ENCODE measurements around the gene CACNB3.

Gene CACNB3

GRCh38 chr12:48863291-48863690 lies 45.0 kb downstream of the CACNB3 start:
- no peak overlapping the region for H4K5ac ChIP-seq (ENCODE audit: low read length)
- H3K27ac ChIP-seq (ENCODE audit: low read depth, low read length): no peak overlapping the region
- no peaks in the 10 kb centered on the region for H3K79me1 ChIP-seq (ENCODE audit: low read length)
- no peak overlapping the region for H3K18ac ChIP-seq (ENCODE audit: low read length)
- H3K4me1 ChIP-seq (ENCODE audit: control insufficient read depth, low read depth, low read length): no peaks in the 10 kb centered on the region
- H2BK120ac ChIP-seq (ENCODE audit: low read depth, low read length): no peak overlapping the region
- no peak overlapping the region for H3K56ac ChIP-seq (ENCODE audit: low read length)
- no peak overlapping the region for H3K4ac ChIP-seq (ENCODE audit: low read depth, low read length)
- H2BK5ac ChIP-seq (ENCODE audit: low read length): no peak overlapping the region
- H3K4me3 ChIP-seq (ENCODE audit: low read length): no peak overlapping the region
- no peak overlapping the region for H2BK15ac ChIP-seq (replicated peaks; ENCODE audit: low read depth)
- H3K27me3 ChIP-seq (ENCODE audit: insufficient read depth, low read length, poor library complexity): no peaks in the 10 kb centered on the region
- H3K36me3 ChIP-seq (ENCODE audit: control insufficient read depth, insufficient read depth, low read length): no peaks in the 10 kb centered on the region
- H3K9ac ChIP-seq (ENCODE audit: low read length): no peak overlapping the region
- no peak overlapping the region for H3K23ac ChIP-seq (ENCODE audit: low read length)
- no peak overlapping the region for H2AK5ac ChIP-seq (ENCODE audit: low read length)
- H4K8ac ChIP-seq (ENCODE audit: low read depth, low read length): no peak overlapping the region
- H3K4me2 ChIP-seq (ENCODE audit: low read length): no peak overlapping the region
- no peak for DNase-seq
- H3K79me2 ChIP-seq (ENCODE audit: control insufficient read depth, insufficient read depth, low read length): no peaks in the 10 kb centered on the region
- no CpG with 5 or more reads among the region's 4 CpGs for WGBS (ENCODE audit: extremely low coverage, insufficient coverage, low lambda C conversion rate)

DNA sequence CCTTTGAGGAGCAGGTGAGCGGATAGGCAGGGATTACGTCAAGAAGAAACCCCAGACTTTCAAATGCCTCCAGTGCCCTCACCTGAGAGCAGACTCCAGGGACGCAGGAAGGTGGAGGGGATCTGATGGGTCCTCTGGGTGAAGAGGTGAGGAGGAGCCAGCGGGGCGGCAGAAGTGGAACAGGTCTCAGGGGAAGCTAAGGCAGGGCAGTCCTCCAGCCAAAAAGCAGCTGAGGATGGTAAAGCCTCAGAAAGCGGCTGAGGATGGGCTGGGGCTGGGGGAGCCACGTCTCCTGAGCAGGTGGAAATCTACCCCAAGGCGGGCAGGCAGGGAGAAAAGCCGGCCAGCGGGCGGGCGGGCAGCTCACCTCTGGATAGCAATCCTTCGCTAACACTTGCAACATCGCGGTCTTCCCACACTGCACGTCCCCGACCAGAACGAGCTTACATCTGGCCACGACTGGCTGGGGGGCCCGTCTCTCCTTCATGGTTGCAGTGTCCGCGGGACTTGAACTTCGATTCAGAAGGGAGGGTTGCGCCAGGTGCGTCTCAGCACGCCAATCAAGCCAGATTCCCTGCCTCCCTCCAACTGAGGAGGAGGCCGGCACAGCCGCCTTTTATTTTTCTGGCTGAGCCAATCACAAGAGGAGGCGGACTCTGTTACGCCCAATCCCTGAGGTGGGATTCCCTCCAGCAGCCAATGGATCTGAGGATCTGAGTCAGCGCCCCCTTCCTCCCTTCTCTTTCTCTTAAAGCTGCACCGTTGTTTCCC lies 47.2 kb downstream of the CACNB3 start, which contains the start of gene RND1:
Gene RND1, minus strand, starts transcription at position 590 of the 771 bp plus-strand sequence. Its CDS starts 103 bp downstream, at position 487.
- Histone ChIP-seq H2BK120ac (ENCODE audit: low read depth, low read length) (no peak within 1 kb of the TSS), H3K9ac (ENCODE audit: low read length) (peak within 1 kb of the TSS; percentile 56), H3K18ac (ENCODE audit: low read length) (no peak within 1 kb of the TSS), H3K4ac (ENCODE audit: low read depth, low read length) (no peak within 1 kb of the TSS), H4K8ac (ENCODE audit: low read depth, low read length) (no peak within 1 kb of the TSS), H2AK5ac (ENCODE audit: low read length) (no peak within 1 kb of the TSS), H3K56ac (ENCODE audit: low read length) (peak within 1 kb of the TSS; percentile 71), H4K5ac (ENCODE audit: low read length) (no peak within 1 kb of the TSS), H3K79me2 (ENCODE audit: control insufficient read depth, insufficient read depth, low read length) (no peaks in the 10 kb centered on the region), H2BK5ac (ENCODE audit: low read length) (no peak within 1 kb of the TSS), H3K36me3 (ENCODE audit: control insufficient read depth, insufficient read depth, low read length) (no peaks in the 10 kb centered on the region), H3K79me1 (ENCODE audit: low read length) (no peaks in the 10 kb centered on the region), H3K27ac (ENCODE audit: low read depth, low read length) (no peak within 1 kb of the TSS), H3K4me1 (ENCODE audit: control insufficient read depth, low read depth, low read length) (no peaks in the 10 kb centered on the region), H3K4me3 (ENCODE audit: low read length) (peak within 1 kb of the TSS; percentile 47), H3K4me2 (ENCODE audit: low read length) (peak within 1 kb of the TSS; percentile 73), H3K23ac (ENCODE audit: low read length) (no peak within 1 kb of the TSS), H2BK15ac (replicated peaks; ENCODE audit: low read depth) (no peak within 1 kb of the TSS), H3K27me3 (ENCODE audit: insufficient read depth, low read length, poor library complexity) (no peaks in the 10 kb centered on the region)
- DNase-seq: peak; percentile 97
- WGBS (ENCODE audit: extremely low coverage, insufficient coverage, low lambda C conversion rate): no CpG with 5 or more reads among the region's 32 CpGs

GRCh38 chr12:48866052-48866711 lies 47.9 kb downstream of the CACNB3 start:
- no peaks in the 10 kb centered on the region for H3K4me1 ChIP-seq (ENCODE audit: control insufficient read depth, low read depth, low read length)
- H3K36me3 ChIP-seq (ENCODE audit: control insufficient read depth, insufficient read depth, low read length): no peaks in the 10 kb centered on the region
- H2BK120ac ChIP-seq (ENCODE audit: low read depth, low read length): no peak overlapping the region
- no peaks in the 10 kb centered on the region for H3K79me1 ChIP-seq (ENCODE audit: low read length)
- H3K56ac ChIP-seq (ENCODE audit: low read length): peak overlapping the region; percentile 25
- no peak overlapping the region for H3K9ac ChIP-seq (ENCODE audit: low read length)
- no peak for DNase-seq
- no peak overlapping the region for H2BK5ac ChIP-seq (ENCODE audit: low read length)
- H4K5ac ChIP-seq (ENCODE audit: low read length): no peak overlapping the region
- H3K18ac ChIP-seq (ENCODE audit: low read length): no peak overlapping the region
- peak overlapping the region; percentile 21 for H3K4me2 ChIP-seq (ENCODE audit: low read length)
- H3K4me3 ChIP-seq (ENCODE audit: low read length): no peak overlapping the region
- no peak overlapping the region for H3K23ac ChIP-seq (ENCODE audit: low read length)
- H3K79me2 ChIP-seq (ENCODE audit: control insufficient read depth, insufficient read depth, low read length): no peaks in the 10 kb centered on the region
- no peak overlapping the region for H2AK5ac ChIP-seq (ENCODE audit: low read length)
- WGBS (ENCODE audit: extremely low coverage, insufficient coverage, low lambda C conversion rate): no CpG with 5 or more reads among the region's 6 CpGs
- H3K27ac ChIP-seq (ENCODE audit: low read depth, low read length): no peak overlapping the region
- no peaks in the 10 kb centered on the region for H3K27me3 ChIP-seq (ENCODE audit: insufficient read depth, low read length, poor library complexity)
- H4K8ac ChIP-seq (ENCODE audit: low read depth, low read length): no peak overlapping the region
- H3K4ac ChIP-seq (ENCODE audit: low read depth, low read length): no peak overlapping the region
- no peak overlapping the region for H2BK15ac ChIP-seq (replicated peaks; ENCODE audit: low read depth)

DNA sequence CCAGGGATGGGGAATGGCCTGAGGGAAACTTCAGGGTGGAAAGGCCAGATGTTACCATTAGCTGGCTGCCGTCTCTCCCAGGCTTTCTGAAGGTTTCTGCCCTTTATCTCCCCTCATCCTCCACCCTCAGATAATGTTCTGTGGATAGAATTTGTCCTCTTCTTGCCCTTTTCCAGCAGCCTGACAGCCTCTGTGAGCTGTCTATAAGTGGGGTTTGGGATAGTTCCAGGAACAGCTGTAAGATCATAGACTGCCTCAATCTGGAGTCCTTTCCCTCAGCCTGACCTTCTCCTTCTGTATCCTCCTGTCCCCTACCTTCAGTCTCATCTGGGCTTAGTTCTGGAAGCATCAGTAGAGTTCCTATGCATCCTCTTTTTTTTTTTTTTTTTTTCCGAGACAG lies 50.2 kb downstream of the CACNB3 start:
- no peaks in the 10 kb centered on the region for H3K27me3 ChIP-seq (ENCODE audit: insufficient read depth, low read length, poor library complexity)
- no CpG with 5 or more reads among the region's 2 CpGs for WGBS (ENCODE audit: extremely low coverage, insufficient coverage, low lambda C conversion rate)
- H3K27ac ChIP-seq (ENCODE audit: low read depth, low read length): no peak overlapping the region
- H2BK120ac ChIP-seq (ENCODE audit: low read depth, low read length): no peak overlapping the region
- no peak overlapping the region for H4K5ac ChIP-seq (ENCODE audit: low read length)
- no peaks in the 10 kb centered on the region for H3K4me1 ChIP-seq (ENCODE audit: control insufficient read depth, low read depth, low read length)
- H3K4me2 ChIP-seq (ENCODE audit: low read length): no peak overlapping the region
- no peak overlapping the region for H3K9ac ChIP-seq (ENCODE audit: low read length)
- H3K4me3 ChIP-seq (ENCODE audit: low read length): no peak overlapping the region
- no peak overlapping the region for H3K4ac ChIP-seq (ENCODE audit: low read depth, low read length)
- H2BK15ac ChIP-seq (replicated peaks; ENCODE audit: low read depth): no peak overlapping the region
- no peaks in the 10 kb centered on the region for H3K79me2 ChIP-seq (ENCODE audit: control insufficient read depth, insufficient read depth, low read length)
- H3K18ac ChIP-seq (ENCODE audit: low read length): no peak overlapping the region
- H3K79me1 ChIP-seq (ENCODE audit: low read length): no peaks in the 10 kb centered on the region
- no peak overlapping the region for H3K56ac ChIP-seq (ENCODE audit: low read length)
- no peak overlapping the region for H4K8ac ChIP-seq (ENCODE audit: low read depth, low read length)
- no peak overlapping the region for H3K23ac ChIP-seq (ENCODE audit: low read length)
- H2AK5ac ChIP-seq (ENCODE audit: low read length): no peak overlapping the region
- H2BK5ac ChIP-seq (ENCODE audit: low read length): no peak overlapping the region
- H3K36me3 ChIP-seq (ENCODE audit: control insufficient read depth, insufficient read depth, low read length): no peaks in the 10 kb centered on the region
- DNase-seq: no peak

DNA sequence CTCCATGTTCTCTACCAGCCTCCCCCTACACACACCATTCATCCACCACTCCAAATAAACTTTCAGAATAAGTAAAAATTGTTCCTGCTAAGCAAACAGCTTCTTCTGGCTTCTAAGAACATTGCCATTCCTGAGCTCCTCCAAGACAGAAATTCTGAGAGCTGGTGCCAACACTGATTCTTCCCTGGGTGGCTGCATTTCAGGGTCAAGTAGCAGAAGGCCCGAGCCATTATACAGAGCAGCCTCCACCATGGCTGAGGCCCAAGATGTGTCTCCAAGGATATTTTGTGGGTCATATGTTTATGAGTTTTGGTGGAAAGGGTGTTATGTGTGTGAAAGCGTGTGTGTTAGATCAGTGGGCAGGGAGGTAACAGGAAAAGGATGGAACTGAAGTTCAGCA lies 50.9 kb downstream of the CACNB3 start:
- Histone ChIP-seq H3K79me2 (ENCODE audit: control insufficient read depth, insufficient read depth, low read length) (no peaks in the 10 kb centered on the region), H3K27ac (ENCODE audit: low read depth, low read length) (no peak overlapping the region), H4K5ac (ENCODE audit: low read length) (no peak overlapping the region), H3K4me3 (ENCODE audit: low read length) (no peak overlapping the region), H2AK5ac (ENCODE audit: low read length) (no peak overlapping the region), H3K36me3 (ENCODE audit: control insufficient read depth, insufficient read depth, low read length) (no peaks in the 10 kb centered on the region), H3K18ac (ENCODE audit: low read length) (no peak overlapping the region), H2BK15ac (replicated peaks; ENCODE audit: low read depth) (no peak overlapping the region), H3K9ac (ENCODE audit: low read length) (no peak overlapping the region), H3K4me2 (ENCODE audit: low read length) (no peak overlapping the region), H2BK5ac (ENCODE audit: low read length) (no peak overlapping the region), H3K23ac (ENCODE audit: low read length) (no peak overlapping the region), H2BK120ac (ENCODE audit: low read depth, low read length) (no peak overlapping the region), H3K79me1 (ENCODE audit: low read length) (no peaks in the 10 kb centered on the region), H3K4ac (ENCODE audit: low read depth, low read length) (no peak overlapping the region), H3K4me1 (ENCODE audit: control insufficient read depth, low read depth, low read length) (no peaks in the 10 kb centered on the region), H4K8ac (ENCODE audit: low read depth, low read length) (no peak overlapping the region), H3K27me3 (ENCODE audit: insufficient read depth, low read length, poor library complexity) (no peaks in the 10 kb centered on the region), H3K56ac (ENCODE audit: low read length) (no peak overlapping the region)
- WGBS (ENCODE audit: extremely low coverage, insufficient coverage, low lambda C conversion rate): 100% methylated on average over 1 of the region's 2 CpGs
- DNase-seq: no peak
